Coronary artery (tissue), 2 donors: ENCODE measurements around the gene PKIB.
A peak's percentile ranks its signal among the peaks of the same experiment; 100 is the strongest.
"Not testable (repeated sequence)": the region's sequence is repeated elsewhere in the genome, so short reads cannot be mapped to it uniquely, and the experiment has no call there.

ENCODE experiments used
- DNase-seq: peaks from one replicate; pipeline ENCODE4 v3.0.0-alpha.2; 2017; ENCODE audit warnings: low spot score
- H3K27ac ChIP-seq, 2 donors: fragments of 200-600 bp; sonication (generic); one replicate each; pipeline ENCODE4 v1.5.1; 2016 to 2019
- H3K4me3 ChIP-seq: fragments of 200-600 bp; sonication (generic); 2 replicates; pipeline ENCODE4 v1.5.1; 2016; ENCODE audit warnings: mild to moderate bottlenecking, moderate library complexity
- TF ChIP-seq, protein P1 (sequence below): fragments of 200-600 bp; sonication (generic); IDR thresholded peaks from one replicate; pipeline ENCODE4 v1.5.1; 2019; ENCODE audit warnings: antibody characterized with exemption

The PKIB gene

DNA sequence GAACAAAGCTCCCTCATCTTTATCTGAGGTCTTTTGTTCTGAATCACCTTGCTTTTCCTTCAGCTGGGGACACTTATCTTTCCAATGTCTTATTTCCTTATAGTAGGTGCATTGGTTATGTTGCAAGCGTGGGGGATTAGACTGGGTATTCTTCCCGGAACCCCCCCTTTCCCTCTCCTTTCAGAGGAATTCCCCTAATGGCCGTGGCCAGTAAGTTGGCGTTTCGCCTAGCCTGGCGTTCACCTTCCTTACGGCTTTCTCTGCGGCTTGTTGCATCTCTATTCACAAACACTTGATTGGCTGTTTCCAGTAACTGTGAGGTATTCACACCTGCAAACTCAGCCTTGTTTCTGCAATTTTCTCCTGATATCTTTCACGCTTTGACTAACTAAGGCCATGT lies 136.5 kb downstream of the PKIB start:
- TF ChIP-seq, protein P1, sequence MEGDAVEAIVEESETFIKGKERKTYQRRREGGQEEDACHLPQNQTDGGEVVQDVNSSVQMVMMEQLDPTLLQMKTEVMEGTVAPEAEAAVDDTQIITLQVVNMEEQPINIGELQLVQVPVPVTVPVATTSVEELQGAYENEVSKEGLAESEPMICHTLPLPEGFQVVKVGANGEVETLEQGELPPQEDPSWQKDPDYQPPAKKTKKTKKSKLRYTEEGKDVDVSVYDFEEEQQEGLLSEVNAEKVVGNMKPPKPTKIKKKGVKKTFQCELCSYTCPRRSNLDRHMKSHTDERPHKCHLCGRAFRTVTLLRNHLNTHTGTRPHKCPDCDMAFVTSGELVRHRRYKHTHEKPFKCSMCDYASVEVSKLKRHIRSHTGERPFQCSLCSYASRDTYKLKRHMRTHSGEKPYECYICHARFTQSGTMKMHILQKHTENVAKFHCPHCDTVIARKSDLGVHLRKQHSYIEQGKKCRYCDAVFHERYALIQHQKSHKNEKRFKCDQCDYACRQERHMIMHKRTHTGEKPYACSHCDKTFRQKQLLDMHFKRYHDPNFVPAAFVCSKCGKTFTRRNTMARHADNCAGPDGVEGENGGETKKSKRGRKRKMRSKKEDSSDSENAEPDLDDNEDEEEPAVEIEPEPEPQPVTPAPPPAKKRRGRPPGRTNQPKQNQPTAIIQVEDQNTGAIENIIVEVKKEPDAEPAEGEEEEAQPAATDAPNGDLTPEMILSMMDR: no peak
- Histone ChIP-seq H3K27ac (no peak overlapping the region), H3K4me3 (no peak overlapping the region)
- no peak for DNase-seq

DNA sequence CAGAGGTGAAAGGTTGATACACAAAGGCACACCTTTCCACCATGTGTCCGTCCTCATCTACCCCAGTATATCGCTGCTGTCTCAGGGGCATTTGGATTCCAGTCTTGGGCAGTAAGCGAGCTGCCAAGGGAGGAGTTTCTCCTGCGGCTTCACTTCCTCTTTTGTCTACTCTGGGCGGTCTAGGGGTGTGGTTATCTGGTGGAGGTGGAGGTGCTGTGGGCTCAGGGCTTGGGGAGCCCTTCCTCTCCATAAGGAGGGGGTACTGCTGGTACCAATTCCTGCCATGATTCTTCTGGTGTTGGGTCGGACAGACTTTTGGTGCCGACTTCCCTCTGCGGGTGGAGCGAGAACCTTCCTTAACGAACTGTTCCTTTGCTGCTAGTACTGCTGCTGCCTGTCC lies 137.4 kb downstream of the PKIB start:
- TF ChIP-seq, protein P1: no peak
- DNase-seq: no peak
- Histone ChIP-seq H3K27ac (no peak overlapping the region), H3K4me3 (no peak overlapping the region)

DNA sequence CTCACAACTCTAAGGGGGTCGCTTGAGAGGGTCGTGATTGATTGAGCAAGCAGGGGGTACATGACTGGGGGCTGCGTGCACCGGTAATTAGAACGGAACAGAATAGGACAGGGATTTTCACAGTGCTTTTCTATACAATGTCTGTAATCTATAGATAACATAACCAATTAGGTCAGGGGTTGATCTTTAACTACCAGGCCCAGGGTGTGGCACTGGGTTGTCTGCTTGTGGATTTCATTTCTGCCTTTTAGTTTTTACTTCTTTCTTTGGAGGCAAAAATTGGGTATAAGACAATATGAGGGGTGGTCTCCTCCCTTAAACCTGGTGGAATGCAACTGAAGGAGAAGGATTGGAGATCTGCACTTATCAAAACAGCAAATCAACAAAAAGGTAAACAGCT lies 138.7 kb downstream of the PKIB start:
- not testable (repeated sequence) for H3K27ac ChIP-seq, H3K4me3 ChIP-seq, DNase-seq

DNA sequence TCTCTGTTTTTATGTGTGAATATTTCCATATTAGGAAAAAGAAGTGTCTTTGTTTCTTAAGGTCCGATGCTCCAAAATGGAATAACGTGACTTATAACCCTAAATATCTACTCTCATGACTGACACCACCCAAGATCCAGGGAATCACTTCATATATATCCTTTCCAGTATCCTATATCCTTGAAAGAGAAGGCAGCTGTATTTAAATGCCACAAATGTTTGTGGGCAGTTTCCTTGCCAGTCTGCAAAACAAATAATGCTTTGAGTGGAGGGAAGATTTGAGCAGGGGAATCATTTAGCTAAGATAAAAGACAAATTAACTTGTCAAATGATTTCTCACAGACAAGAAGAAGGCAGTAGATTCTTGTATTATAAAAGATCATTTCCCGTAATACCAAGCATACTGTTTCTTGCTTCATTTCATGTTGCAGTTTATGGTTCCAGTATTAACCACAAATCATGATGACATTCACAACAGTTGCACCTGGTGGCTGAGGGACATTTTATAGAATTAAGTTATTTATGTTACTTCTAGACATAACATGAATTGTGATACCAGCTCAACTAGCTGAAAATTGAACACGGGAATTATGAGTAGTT lies 139.3 kb downstream of the PKIB start:
- no peak overlapping the region for H3K27ac ChIP-seq
- TF ChIP-seq, protein P1: no peak
- DNase-seq: no peak
- H3K4me3 ChIP-seq: no peak overlapping the region

DNA sequence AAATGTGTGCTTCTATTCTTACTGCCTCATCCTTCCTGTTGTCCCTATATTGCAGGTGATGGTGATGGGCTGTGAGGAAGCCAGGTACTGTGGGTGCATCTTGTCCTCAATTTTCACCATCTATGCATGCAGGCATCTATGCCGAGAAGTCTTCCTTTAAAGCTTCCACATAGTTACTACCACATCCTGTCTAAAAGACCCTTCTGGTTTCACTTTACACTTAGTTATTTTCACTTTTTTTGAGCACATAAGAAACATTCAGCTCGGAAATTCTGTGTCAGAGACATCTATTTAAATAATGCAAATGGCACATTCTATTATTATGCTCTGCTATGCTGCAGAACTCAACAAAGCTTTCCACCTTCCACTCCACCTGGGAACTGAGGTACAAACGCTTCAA lies 141.1 kb downstream of the PKIB start:
- TF ChIP-seq, protein P1: no peak
- DNase-seq: no peak
- H3K4me3 ChIP-seq: no peak overlapping the region
- no peak overlapping the region for H3K27ac ChIP-seq

DNA sequence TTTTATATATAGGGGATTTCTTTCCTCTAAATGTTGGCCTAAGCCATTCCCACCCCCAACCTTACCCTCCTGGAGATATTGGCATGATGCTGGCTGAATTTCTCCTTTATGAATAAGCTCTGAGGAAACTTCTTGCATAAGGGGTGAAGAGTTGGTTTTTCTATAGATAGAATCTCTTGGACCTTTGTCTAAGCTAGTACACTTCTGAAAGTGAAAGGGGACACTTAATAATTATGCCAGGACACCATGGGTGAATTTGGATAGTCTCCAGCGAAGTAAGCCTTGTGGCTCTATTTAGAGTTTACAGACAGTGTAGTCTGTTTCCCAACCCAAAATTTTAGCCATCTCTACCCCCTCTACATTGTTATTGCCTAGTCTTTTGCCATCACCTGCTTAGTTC lies 142.3 kb downstream of the PKIB start:
- TF ChIP-seq, protein P1: no peak
- no peak overlapping the region for H3K4me3 ChIP-seq
- DNase-seq: no peak
- no peak overlapping the region for H3K27ac ChIP-seq

DNA sequence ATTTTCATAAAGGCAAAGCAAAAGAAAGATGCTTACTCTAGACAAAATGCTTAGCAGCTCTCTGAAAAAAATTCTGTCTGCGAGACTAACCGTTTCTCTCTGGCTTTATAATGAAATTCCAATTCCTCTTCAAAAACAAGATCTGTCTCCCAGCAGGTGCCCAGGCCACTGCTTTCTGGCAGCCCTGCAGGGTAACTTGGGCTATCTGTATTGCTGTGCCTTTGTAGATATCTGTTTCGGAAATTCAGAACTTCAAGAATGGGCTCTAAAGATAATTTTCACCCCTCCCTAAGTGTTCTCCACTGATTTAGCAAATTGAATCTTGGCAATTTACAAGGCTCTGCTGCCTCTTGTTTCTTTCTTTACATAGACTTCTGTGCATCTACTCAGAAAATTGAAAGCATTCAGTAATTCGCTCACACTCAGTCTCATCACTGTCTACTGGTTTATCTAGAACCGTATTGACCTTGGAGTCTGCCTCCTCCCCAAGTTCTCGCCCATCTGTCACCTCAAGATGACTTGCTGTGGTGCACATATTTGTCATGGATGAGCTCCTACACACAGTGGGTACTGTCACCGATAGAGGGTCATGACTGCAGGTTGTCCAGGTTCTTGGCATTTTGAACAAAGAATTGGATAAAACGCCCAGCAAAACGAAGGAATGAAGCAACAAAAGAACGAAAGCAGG lies 142.9 kb downstream of the PKIB start:
- TF ChIP-seq, protein P1: no peak
- DNase-seq: no peak
- Histone ChIP-seq H3K4me3 (peak overlapping the region; percentile 19), H3K27ac (no peak overlapping the region)
